Measurements from ENCODE around the gene RANBP1.

RANBP1 gene

GRCh38 chr22:20087319-20088262 is 28.3 kb upstream of the RANBP1 start:
- DNase-seq (ENCODE audit: low read depth, low spot score): no peak
- no peak for TF ChIP-seq CTCF (IDR thresholded peaks at IDR 0.05; ENCODE audit: insufficient read depth, low read length, missing control alignments)
- H3K4me3 ChIP-seq (ENCODE audit: low read depth, low read length): no peak overlapping the region
- CTCF ChIA-PET: interaction anchor here (1.3 kb wide), 1 partner anchor 9 kb away, joined by 4 read pairs; no protein-coding TSS in a partner anchor
- POLR2A ChIA-PET: no interaction called here

- CTCF ChIA-PET: no interaction called here
- no peak for TF ChIP-seq CTCF (IDR thresholded peaks at IDR 0.05; ENCODE audit: insufficient read depth, low read length, missing control alignments)
- DNase-seq (ENCODE audit: low read depth, low spot score): no peak
- POLR2A ChIA-PET: no interaction called here
- H3K4me3 ChIP-seq (ENCODE audit: low read depth, low read length): no peak overlapping the region
These were observed 27.6 kb upstream of the RANBP1 start for GRCh38 chr22:20088263-20088648.

GRCh38 chr22:20089226-20089976 is 26.5 kb upstream of the RANBP1 start:
- ChIA-PET CTCF (no interaction called here), POLR2A (no interaction called here)
- no peak for TF ChIP-seq CTCF (IDR thresholded peaks at IDR 0.05; ENCODE audit: insufficient read depth, low read length, missing control alignments)
- H3K4me3 ChIP-seq (ENCODE audit: low read depth, low read length): no peak overlapping the region
- no peak for DNase-seq (ENCODE audit: low read depth, low spot score)

- ChIA-PET CTCF (interaction anchor here (1.0 kb wide), 1 partner anchor 11 kb away, joined by 3 read pairs; no protein-coding TSS in a partner anchor), POLR2A (interaction anchor here (0.6 kb wide), 1 partner anchor 9 kb away, joined by 3 read pairs; no protein-coding TSS in a partner anchor)
- no peak overlapping the region for H3K4me3 ChIP-seq (ENCODE audit: low read depth, low read length)
- no peak for TF ChIP-seq CTCF (IDR thresholded peaks at IDR 0.05; ENCODE audit: insufficient read depth, low read length, missing control alignments)
- DNase-seq (ENCODE audit: low read depth, low spot score): no peak
These were observed 25.8 kb upstream of the RANBP1 start for GRCh38 chr22:20089977-20090729.

GRCh38 chr22:20090730-20091240 is 25.1 kb upstream of the RANBP1 start:
- POLR2A ChIA-PET: no interaction called here
- CTCF ChIA-PET: interaction anchor here (1.0 to 1.4 kb wide), 3 partner anchors 11 to 25 kb away, joined by 3 to 4 read pairs (median 3); partner anchors contain the start of gene RANBP1
- H3K4me3 ChIP-seq (ENCODE audit: low read depth, low read length): no peak overlapping the region

More at GRCh38 chr22:20090730-20091240, 25.1 kb upstream of the RANBP1 start:
- TF ChIP-seq CTCF (IDR thresholded peaks at IDR 0.05; ENCODE audit: insufficient read depth, low read length, missing control alignments): no peak
- no peak for DNase-seq (ENCODE audit: low read depth, low spot score)
